AG08396 (cell line): ENCODE data around the gene SIRPB2.

ENCODE experiments used
- DNase-seq: peaks from one replicate; pipeline ENCODE4 v3.0.0; 2012; ENCODE audit warnings: low spot score, mixed read lengths

Gene SIRPB2

DNA sequence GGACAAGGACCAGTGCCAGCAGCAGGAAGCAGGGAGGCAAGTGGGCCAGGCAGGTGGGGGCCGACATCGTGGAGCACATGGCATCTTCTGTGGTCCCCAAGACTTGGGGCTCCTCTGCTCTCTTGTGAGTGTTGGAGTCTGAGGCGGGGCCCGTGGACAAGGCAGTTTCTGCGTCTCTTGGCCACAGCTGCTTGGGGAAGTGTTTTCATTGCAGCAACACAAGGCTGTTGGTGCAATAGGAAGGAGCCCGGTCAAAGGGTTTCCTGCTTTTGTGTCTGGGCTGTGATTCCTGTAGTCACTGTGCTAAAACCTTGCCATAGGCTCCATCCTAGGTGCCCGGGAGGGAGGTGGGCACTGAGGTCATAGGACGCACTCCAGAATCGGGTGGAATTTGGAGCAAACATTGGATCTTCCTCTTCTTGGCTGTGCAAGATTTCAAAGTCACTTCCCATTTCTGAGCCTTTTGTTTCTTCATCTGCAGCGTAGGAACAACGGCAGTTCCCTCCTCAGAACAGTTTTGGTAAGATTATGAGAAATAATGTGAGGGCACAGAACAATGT, at the start of gene SIRPB2:
SIRPB2 (minus strand) TSS at position 140 of the 560 bp plus-strand sequence; CDS start at position 79, 61 bp downstream.
- no peak for DNase-seq

DNA sequence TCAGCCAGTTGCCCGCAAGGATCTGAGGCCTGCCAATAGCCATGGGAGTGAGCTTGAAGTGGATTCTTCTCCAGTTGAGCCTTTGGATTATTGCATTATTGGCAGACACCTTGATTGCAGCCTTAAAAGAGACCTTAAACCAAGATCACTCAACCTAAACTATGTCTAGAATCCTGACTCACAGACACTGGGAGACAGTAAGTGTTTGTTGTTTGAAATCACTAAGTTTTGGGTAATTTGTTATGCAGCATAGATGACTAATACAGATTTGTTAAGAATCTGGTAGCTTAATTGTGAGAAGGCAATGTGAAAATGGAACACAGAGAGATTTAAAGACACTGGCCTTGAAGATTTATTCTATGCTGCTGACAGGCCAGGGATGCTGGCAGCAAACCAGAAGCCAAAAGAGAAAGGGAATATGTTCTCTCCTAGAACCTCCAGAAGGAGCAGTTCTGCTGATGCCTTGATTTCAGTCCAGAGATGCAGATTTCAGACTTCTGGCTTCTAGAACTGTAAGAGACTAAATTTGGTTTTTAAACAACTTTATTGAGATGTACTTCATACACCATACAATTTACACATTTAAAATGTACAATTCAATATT, 48.7 kb upstream of the SIRPB2 start:
- no peak for DNase-seq

DNA sequence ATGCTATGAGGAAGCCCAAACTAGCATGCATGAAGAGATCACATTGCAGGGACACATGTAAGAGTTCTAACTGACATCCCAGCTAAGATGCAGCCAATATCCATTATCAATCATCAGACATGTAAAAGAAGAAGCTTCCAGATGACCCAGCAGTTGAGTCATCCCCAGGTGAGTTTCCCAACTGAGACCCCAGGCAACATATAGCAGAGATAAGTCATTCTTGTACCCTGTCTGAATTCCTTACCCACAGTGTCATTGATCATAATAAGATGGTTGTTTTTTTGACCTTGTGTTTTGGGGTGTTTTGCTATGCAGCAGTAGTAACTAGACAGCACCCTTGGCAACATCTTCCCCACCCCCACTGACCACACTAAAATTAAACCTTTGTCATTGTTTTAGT, 47.4 kb upstream of the SIRPB2 start:
- no peak for DNase-seq

DNA sequence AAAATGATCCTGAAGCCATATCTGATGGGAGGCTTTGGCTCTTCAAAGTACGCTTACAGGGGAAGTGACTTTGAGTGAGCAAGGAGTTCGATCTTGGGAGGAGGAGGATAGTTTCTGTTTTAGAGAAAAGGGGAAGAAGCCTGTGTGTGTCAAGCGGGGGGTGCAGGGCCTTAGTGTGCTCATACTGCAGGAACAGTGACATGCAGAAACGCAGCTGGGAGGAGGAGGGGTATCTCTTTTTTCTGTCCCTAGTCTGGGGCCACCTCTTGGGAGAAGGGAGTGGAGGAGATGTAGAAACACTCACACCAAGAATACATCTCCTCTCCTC, 46.5 kb upstream of the SIRPB2 start:
- DNase-seq, result no peak

DNA sequence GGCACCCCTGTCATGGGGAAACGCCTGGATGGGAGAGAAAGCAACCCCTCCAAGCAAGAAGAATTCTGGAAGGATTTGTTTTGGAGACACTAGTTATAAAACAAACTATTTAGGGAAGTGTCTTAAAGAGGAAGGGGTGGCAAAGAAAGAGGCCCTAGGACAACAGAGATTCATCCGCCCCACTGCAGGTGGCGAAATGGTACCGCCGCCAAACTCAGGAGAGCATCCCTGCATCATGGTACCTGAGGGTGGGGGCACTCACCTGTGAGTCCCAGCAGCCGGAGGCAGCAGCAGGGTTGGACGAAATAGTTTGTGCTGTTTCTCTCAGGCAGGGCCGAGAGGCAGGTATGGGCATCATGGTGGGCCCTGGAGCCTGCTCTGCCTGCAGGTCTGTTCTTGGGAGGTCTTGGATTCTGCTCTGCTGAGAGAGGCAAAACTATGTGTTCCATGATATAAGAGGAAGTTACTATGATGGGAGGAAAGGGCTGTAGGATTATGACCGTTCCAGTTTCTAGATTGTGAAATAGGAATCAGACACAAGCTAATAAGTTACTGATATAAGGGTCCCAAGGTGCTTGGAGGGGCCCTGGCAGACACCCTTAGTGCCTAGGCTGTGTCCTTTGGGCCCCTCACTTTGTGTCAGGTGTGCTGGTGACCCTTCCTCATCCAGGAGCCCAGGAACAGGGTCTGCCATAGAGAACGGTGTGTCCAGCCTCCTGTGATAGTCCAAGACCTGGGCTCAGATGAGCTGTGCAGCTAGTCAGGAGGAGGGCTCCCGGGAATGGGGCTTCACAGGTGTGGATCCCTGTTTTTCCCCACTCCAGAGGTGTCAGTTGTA, 45.9 kb upstream of the SIRPB2 start:
- DNase-seq, result no peak

DNA sequence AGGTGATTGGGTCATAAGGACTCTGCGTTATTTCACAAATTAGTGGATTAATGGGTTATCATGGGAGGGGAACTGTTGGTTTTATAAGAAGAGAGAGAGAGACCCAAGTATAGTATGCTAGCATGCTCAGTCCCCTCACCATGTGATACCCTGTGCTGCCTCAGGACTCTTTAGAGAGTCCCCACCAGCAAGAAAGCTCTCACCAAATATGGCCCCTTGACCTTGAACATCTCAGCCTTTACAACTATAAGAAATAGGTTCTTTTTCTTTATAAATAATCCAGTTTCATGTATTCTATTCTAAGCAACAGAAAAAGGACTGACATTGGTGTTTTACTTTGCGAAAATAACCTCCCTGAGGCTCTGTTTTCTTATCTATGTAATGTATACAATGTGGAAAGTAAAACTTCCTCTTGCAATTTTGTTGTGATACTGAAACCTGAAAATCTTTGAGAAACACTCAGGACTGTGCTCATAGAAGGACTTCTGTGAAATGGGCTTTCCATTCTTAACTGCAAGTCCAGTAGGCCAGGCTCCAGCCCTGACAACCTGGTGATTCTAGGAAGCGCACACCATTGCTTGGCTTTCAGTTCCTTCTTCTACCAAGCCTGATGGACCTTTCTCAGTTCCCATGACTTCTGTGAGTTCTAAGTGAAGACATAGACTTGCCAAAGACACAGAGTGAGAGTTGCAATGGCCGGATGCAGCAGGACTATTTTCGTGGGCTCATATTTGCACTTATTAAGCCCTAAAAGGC, 44.4 kb upstream of the SIRPB2 start:
- no peak for DNase-seq

DNA sequence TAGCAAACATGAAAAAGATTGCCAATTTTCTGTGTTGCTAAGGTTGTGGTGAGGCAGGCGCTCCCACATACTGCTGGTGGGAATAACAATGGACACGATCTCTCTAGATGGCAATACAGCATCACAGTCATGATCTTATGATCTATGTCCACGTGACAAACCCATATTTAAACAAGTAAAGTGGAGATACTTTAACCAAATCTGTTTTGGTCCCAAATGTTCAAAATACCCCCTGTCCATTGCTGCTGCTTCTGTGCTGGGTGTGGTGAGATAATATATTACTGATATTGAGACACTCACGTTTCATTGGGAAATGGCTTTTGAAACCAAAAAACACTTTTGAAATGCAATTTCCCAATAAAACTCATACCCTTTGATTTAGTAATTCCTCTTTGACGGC, 43.3 kb upstream of the SIRPB2 start:
- no peak for DNase-seq

DNA sequence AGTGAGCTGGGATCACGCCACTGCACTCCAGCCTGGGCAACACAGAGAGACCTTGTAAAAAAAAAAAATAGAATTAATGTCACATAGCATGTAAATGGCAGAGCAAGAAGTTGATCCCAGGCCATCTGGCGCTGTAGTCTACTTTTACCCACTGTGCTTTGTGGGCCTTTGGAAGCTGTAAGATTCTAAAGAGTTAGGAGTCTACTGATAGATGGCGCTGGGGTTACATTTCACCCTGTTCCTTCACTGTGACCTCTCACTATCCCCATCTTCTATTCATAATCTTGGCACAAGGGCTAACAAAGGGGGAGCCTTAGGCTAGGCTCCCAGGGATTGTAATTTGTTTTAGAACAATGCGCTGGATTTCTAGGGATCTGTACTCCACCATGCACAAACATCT, 41.8 kb upstream of the SIRPB2 start:
- no peak for DNase-seq

DNA sequence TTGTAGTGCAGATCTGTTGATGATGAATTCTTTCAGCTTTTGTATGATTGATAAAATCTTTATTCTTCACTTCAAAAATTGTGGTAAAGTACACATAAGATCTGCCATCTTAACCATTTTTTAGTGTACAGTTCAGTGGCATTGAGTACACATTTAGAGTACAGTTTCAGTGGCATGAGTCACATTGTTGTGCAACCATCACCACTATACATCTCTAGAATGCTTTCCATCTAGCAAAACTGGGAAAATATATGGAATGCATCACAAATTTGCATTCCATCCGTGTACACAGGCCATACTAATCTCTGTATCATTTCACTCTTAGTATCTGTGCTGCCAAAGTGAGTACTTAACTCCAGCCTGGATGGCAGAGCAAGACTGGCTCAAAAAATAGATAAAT, 37.6 kb upstream of the SIRPB2 start:
- no peak for DNase-seq

DNA sequence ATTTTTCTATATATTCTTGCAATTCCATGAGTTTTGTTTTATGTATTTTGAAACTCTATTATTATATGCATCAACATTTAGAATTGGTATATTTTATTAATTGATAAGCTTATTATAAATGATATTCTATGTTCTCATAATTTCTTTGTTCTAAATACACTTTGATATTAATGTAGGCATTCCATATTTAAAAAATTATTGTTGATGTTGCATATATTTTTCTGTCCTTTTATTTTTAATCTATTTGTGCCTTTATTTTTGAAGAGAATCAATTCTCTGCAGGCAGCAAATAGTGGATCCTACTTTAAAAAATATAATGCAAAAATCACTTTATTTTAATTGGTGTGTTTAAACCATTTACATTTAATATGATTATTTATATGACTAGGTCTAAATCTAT, 36.7 kb upstream of the SIRPB2 start:
- DNase-seq, result no peak

DNA sequence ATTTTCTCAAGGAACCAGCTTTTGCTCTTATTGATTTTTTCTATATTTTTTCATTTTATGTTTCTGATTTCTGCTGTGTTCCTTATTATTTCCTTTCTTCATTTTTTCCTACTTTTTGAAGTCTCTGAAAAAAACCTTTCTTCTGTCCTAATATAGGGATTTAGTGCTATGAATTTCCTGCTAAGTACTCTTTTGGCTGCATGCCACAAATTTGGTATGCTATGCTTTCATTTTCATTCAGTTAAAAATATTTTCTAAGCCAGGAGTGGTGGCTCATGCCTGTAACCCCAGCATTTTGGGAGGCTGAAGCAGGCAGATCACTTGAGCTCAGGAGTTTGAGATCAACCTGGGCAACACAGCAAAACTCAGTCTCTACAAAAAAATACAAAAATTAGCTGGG, 35.7 kb upstream of the SIRPB2 start:
- no peak for DNase-seq

DNA sequence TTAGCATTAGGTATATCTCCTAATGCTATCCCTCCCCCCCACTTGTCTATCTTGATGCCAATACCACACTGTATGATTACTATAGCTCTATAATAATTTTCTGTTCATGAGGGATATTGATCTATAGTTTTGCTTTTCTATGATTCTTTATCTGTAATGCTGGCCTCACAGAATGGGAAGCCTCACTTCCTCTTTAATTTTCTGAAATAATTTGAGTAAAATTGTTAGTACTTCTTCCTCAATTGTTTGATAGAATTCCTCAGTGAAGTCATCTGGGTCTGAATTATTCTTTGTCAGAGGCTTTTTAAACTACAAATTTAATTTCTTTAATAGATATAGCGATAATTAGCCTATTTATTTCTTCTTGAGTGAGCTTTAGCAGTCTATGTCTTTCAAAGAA, 35.1 kb upstream of the SIRPB2 start:
- no peak for DNase-seq

DNA sequence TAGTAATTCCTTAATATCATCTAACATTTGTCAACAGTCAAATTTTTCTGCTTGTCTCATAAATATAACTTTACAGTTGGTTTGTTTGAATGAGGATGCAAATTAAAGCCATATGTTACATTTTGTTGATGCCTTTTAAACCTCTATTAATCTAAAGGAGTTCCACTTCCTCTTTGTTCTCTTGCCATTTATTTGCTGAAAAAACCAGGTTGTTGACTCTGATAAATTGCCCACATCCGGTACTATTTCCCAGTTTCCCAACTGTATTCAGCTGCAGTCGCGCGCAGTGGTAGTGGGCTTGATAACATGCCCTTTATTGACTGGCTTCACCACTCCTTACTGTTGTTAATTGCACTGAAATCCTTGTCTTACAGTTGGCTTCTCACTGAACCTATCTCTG, 32.8 kb upstream of the SIRPB2 start:
- DNase-seq, result no peak

DNA sequence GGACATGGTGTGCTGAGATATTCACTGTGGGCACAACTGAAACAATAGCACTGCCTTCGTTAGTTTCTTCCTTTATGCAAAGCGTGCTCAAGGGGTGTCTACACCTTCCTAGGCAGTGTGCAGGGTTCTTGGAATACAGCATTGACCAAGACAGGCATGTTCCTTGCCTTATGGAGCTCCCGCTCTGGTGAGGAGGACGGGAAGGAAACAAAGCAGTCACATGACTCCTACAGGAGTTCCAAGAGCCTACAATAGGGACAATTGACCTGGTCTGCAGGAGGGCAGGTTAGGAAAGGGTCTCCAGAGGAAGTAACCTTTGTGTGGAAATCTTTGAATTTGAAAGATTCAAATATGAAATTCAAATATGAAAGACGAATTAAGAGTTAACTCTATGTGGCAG, 25.8 kb upstream of the SIRPB2 start:
- no peak for DNase-seq

DNA sequence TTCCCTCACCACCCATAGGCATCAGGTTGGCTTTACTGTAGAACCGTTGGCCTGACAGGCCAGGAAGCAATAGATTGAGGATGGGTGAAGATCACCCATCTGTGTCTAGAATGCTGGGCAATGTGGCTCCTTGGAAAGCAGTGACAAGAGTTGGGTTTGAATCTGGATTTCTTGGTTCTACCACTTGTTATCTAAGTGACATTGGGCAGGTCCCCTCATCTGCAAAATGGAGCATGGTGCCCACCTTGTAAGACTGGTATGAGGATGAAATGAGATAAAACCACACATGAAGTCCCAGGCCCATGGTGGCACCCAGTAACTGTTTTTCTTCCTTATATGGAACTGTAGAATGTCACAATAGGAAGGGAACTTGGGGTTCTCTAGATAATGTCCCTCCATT, 22.6 kb upstream of the SIRPB2 start:
- DNase-seq, result no peak

DNA sequence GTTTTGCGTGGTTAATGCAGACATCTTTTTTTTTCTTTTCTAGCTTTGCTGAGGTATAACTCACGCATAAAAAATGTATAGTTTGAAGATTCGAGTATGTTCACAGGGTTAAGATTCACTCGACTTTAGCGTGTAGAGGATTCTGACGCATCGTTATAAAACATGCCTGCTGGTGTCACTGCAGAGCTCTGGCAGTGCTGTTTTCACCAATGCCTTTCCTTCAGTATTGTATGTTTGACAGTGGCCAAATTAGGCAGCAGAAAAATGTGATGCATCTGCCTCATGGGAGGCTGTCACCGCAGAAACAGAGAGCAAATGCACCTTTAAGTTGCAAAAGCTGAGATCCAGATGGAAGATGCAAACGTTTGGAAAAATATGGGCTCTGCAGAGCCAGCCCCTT, 18.0 kb upstream of the SIRPB2 start:
- DNase-seq, result peak; percentile 27

DNA sequence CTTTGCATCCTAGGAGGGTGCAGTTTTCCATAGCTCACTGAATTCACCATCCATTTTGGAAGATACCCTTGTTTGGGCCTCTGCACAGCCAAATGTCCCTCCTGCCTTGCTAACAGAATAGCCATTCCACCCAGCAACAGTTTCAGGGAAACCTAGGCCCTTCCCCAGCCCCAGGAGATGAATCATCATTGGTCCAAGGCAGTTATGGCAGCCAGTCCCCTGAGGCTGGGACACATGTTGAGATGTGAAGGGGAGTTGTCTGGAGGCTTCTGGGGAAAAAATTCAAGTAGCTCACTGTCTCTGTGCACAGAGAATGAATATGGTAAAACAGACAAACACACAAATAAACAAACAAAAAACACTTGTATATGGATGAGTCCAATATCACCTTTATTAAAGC, 17.4 kb upstream of the SIRPB2 start:
- no peak for DNase-seq

DNA sequence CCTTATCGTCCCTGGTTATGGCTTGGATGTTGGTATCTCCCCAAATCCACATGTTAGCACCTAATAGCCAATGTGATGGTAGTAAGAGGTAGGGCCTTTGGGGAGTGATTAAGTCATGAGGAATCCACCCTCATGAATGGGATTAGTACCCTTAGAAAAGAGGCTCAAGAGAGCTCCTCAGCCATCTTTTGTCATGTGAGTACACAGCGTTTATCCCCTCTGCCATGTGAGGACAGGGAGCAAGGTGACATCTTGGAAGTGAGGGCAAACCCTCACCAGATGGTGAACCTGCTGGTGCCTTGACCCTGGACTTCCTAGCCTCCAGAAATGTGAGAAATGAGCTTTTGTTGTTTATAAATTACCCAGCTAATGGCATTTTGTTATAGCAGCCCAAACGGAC, 16.1 kb upstream of the SIRPB2 start:
- DNase-seq, result no peak

DNA sequence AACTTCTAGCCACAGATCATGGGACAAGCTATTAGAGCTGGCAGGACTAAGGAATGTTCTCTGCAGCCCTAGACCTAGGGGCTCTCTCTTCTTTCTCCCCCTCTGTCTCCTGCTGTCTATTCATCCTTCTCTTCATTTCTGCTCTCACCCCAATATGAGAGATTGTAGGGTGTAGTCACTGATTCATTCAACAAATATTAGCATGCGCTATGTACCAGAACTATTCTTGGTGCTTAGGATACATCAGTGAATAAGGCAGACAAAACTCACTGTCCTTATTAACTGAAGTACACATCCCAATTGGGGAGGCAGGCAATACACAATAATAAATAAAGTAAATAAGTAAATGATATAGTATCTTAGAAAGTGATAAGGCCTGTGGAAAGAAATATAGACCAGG, 14.7 kb upstream of the SIRPB2 start:
- DNase-seq, result no peak

DNA sequence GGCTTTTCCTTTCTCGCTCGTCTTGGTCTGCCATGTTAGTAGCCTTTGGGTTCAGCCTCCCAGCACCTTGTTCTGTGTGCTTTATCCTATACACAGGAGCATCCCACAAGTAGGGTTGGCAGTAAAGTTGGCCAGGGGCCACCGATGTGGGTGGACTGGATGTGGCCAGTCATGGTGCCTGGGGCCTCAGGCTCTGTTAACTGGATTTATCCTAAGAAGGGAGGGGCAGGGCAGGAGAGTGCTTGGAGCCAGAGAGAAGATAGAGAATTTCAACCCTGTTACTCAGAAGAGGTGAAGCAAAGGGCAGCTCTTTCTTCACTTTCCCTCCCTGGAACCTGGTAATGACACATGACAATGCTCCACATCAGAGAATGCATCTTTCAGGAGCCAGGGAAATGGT, 14.1 kb upstream of the SIRPB2 start:
- no peak for DNase-seq

DNA sequence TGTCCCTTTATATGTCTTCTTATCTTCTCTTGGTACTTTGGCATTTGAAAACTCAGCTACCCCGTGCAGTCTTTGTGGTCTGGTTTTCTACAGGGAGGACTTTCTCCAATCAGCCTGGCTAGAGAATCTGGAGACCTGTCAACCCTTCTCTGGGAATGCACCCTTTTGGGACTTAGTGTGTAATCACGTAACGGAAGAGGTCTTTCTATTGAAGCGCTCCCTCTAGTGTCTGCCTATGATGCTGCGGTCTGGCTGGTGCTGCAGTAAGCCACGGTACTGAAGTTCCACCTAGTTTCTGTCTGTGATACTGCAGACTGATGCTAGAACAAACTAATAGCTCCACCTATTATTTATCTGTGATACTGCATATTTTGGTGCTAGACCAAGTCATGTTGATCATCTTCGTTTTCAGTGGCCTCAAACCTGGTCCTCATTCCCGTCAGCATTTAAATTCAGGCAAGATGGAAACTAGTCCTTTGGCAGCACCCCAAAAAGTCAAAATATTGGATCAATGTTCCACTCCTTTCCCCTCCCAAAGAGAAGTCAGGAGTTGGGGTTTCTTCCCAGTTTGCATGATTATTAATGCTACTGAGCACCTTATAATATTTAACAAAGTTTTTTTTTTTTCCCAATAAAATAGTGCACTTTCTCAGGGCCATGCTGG, 12.5 kb upstream of the SIRPB2 start:
- peak; percentile 87 for DNase-seq

DNA sequence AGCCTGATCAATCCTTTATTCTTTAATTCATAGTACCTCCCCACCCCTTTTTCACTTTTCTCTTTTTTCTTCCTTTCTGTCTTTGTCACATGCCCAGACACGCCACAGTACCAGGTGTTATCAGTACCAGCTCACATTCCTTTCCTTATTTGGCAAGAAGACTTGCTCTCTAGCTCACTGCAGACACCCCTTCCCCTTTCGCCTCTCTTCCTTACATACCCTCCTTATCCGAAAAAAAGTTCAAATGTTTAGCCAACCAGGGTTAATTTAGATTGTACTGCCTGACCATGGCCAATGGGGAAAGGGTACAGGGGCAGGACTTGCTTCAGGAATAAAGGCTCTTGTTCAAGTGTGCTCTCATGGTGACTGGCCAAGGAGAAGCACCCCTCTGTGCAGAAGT, 9.3 kb upstream of the SIRPB2 start:
- DNase-seq, result no peak
